Effector memory CD4-positive, alpha-beta T cell (primary cell): ENCODE data around the gene SYT13.

Experiments used
- DNase-seq, 3 donors: peaks; one replicate each; pipeline ENCODE4 v3.0.0-alpha.2; 2020
- H3K27ac ChIP-seq: 2 replicates; pipeline ENCODE4 v1.7.0; 2013; ENCODE audit warnings: mild to moderate bottlenecking, low read length, moderate library complexity; ENCODE audit not compliant: insufficient read depth, poor library complexity, severe bottlenecking
- H3K27me3 ChIP-seq: replicated peaks from 2 replicates; pipeline ENCODE4 v1.7.0; 2013; ENCODE audit warnings: mild to moderate bottlenecking, low read length; ENCODE audit not compliant: insufficient read depth, control insufficient read depth, poor library complexity, severe bottlenecking
- H3K36me3 ChIP-seq: 2 replicates; pipeline ENCODE4 v1.7.0; 2013; ENCODE audit warnings: mild to moderate bottlenecking, low read length, moderate library complexity; ENCODE audit not compliant: control insufficient read depth, insufficient read depth
- H3K4me1 ChIP-seq: 2 replicates; pipeline ENCODE4 v1.7.0; 2013; ENCODE audit warnings: low read length, mild to moderate bottlenecking; ENCODE audit not compliant: control insufficient read depth, insufficient read depth, poor library complexity, severe bottlenecking
- H3K4me3 ChIP-seq: 2 replicates; pipeline ENCODE4 v1.7.0; 2013; ENCODE audit warnings: low read length, low read depth, mild to moderate bottlenecking; ENCODE audit not compliant: insufficient read depth, poor library complexity, severe bottlenecking
- H3K9me3 ChIP-seq: 2 replicates; pipeline ENCODE4 v1.7.0; 2013; ENCODE audit warnings: mild to moderate bottlenecking, low read length, moderate library complexity; ENCODE audit not compliant: control insufficient read depth

The SYT13 gene

DNA sequence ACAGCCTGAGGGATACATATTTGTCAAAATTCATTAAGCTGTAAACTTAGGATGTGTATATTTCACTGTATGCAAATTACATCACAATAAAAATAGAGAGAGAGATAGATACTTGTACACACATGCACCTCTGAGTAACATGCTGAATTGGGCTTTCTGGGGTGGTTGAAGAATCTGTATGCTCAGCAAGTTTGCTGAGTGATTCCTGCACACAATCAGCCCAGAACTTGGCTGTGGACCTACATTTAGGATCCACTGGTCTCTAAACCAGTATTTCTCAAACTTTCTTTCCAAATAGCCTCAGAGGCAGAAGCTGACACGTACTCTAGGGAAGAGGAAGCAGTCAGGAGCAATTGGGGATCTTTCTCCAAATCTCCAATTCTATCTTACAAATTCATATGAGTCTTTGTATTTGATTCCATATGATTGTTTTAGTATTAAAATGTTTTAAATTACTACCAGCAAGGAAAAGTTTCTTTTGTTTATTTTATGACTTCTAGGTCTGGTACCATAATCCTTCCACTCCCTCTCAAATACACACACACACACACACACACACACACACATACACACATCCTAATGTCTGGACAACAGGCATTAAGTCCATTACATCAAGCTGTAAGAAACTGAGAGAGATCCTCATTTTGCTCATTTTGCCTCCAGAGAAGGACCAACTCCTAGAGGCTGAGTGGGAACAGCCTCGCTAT is 20.0 kb downstream of the SYT13 start:
- Histone ChIP-seq H3K36me3 (no peaks in the 10 kb centered on the region), H3K27ac (no peak overlapping the region), H3K4me1 (no peaks in the 10 kb centered on the region), H3K4me3 (no peak overlapping the region), H3K27me3 (peaks cover 15% of the 10 kb centered on the region), H3K9me3 (no peaks in the 10 kb centered on the region)
- DNase-seq, result no peak

DNA sequence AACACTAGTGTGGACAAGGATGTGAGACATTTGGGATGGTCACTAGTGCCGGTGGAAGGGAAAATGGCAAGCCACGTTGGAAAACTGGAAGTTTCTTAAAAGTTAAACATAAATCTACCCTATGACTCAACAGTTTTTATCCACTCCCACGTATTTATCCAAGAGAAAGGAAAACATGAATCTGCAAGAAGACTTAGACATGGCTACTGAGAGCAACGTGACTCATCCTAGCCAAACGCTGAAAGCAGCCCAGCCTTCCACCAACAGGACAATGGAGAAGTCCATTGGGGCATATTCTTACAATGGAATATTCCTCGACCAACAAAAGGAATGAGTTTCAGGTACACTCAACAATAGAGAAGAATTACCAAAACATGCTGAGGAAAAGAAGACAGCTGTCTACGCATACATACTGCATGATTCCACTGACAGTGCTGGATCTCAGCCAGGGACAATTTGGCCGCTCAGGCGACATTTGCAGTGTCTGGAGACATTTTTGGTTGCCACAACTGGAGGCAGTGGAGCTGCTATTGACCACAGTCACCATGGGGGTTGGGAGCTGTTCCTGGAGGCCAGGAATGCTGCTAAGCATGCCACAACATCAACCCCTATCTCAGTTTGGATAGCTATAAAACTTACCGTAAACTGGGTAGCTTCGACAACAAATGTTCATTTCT is 21.2 kb downstream of the SYT13 start:
- Histone ChIP-seq H3K27me3 (peaks cover 9% of the 10 kb centered on the region), H3K4me3 (no peak overlapping the region), H3K9me3 (no peaks in the 10 kb centered on the region), H3K27ac (no peak overlapping the region), H3K36me3 (no peaks in the 10 kb centered on the region), H3K4me1 (no peaks in the 10 kb centered on the region)
- no peak for DNase-seq

DNA sequence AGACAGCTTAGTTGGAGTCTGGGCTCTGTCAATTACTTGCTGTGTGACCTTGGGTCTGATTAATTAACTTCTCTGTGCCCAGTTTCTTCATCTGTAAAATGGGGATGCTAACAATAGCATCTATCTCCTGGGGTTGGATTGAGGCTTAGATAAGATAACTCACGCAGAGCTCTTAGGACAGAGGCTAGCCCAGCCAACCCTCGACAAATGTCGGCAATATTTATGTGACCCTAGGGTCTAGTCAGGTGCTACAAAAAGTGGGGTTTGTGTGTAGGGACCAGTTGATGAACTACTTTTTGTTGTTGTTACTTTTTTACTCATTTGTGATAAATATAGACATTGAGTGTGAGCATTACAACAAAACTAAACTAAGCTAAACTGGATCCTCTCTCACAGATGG is 22.4 kb downstream of the SYT13 start:
- H3K4me1 ChIP-seq, result no peaks in the 10 kb centered on the region
- no peak for DNase-seq
- H3K27me3 ChIP-seq, result peaks cover 2% of the 10 kb centered on the region
- H3K36me3 ChIP-seq, result no peaks in the 10 kb centered on the region
- H3K4me3 ChIP-seq, result no peak overlapping the region
- H3K9me3 ChIP-seq, result no peaks in the 10 kb centered on the region
- H3K27ac ChIP-seq, result no peak overlapping the region

DNA sequence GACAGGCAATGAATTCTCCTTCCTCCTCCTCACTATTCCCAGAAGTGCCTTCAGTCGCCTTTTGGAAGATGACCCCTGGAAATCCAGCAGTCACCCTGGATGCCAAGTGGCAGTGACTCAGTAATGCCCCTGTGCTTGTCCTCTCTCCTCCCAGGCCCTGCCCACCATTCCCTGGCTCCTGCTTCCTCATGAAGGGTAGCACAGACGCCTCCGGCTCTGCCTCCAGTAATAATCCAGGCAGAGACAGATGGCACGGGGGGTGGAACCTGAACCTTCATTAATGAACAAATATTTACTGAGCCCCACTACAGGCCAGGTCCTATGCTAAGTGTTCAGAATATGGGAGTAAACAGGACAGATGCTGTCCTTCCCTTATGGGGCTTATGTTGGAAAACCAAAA is 23.2 kb downstream of the SYT13 start:
- Histone ChIP-seq H3K9me3 (no peaks in the 10 kb centered on the region), H3K4me1 (no peaks in the 10 kb centered on the region), H3K36me3 (no peaks in the 10 kb centered on the region), H3K4me3 (no peak overlapping the region), H3K27ac (no peak overlapping the region), H3K27me3 (peaks cover 2% of the 10 kb centered on the region)
- no peak for DNase-seq

DNA sequence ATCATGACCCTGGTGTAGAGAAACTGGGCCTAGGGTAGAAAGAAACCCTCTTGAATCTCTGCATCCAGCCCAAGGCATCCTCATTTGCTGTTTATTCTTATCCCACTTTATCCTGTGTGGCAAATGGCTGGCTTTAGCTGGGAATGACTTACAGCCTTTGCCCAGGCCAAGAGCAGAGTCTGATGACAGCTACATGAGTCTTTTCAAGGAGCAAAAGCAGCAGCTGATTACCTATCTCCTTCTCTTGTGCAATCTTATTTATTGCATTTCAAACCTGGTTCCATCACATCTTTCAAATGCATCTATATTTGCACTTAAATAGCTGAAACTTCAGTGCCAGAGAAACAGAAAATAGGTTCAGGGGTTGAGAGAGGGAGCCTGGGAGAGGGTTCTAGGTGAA is 26.1 kb downstream of the SYT13 start:
- Histone ChIP-seq H3K4me3 (no peak overlapping the region), H3K27ac (no peak overlapping the region), H3K36me3 (no peaks in the 10 kb centered on the region), H3K9me3 (no peaks in the 10 kb centered on the region), H3K27me3 (peaks cover 2% of the 10 kb centered on the region), H3K4me1 (no peaks in the 10 kb centered on the region)
- no peak for DNase-seq

DNA sequence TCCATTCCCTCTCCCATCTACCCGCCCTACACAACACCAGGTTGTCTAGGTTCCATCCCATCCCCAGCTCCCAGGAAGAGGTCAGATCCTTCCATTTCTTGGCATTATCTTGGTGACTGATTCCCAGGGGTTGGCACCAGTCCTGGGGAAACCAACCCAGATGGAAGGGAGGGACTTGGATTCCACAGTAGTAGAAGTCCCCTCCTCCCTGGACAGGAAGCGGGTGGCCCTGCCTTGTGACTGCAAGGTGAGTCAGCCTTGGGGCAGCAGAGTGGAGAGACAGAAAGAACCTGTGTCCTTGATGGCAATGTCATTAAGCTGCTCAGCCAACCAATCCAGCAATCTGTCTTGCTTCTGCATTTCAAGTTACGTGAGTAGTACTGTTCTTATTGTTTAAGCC is 26.5 kb downstream of the SYT13 start:
- Histone ChIP-seq H3K36me3 (no peaks in the 10 kb centered on the region), H3K4me3 (no peak overlapping the region), H3K27ac (no peak overlapping the region), H3K27me3 (peaks cover 2% of the 10 kb centered on the region), H3K4me1 (no peaks in the 10 kb centered on the region), H3K9me3 (no peaks in the 10 kb centered on the region)
- DNase-seq, result no peak

DNA sequence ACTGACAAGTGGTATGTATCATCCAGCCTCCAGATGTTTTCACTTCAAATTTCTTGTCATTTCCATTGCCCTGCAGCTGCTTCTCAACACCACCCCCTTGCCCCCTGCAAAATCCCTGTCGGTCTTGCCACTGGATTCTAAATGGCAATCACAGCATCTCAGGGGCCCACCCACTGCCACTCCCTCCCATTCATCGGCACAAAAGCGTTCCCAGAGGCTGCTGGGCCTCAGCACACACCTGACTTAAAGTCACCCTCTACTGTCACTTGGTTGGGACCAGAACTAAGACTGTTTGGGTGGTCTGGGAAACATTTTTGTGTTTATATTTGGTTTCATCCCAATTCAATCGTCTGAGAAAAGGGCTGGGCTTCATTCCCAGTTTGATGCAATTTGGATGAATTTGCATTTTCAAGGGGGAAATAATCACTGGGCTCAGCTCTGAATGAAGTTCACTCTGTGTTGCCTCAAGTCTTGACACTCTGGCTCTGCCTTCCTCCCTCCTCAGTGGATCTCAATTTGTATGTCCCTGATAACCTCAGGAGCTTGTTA is 27.1 kb downstream of the SYT13 start:
- no peak for DNase-seq

DNA sequence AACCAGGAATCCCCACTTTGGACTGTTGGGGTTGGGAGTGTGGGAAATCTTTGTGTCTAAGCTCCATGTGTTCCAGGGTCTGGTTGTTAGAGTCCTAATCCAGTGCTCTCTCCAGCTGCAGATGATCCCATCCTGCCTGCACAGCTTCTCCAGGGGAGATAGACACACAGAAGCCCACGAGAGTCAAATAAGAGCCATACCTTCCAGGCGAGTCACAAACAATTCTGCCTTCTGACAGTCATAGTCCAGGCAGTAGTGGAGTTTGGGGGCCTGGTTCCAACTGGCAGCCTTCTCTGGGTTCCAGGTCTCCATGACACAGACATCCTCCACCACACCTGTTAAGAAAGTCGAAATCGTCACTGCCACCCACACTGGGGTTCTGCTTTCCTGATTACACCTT is 32.1 kb downstream of the SYT13 start:
- no peak for DNase-seq
- H3K27ac ChIP-seq, result no peak overlapping the region
- no peaks in the 10 kb centered on the region for H3K36me3 ChIP-seq
- H3K9me3 ChIP-seq, result no peaks in the 10 kb centered on the region
- H3K4me1 ChIP-seq, result no peaks in the 10 kb centered on the region
- H3K27me3 ChIP-seq, result no peaks in the 10 kb centered on the region
- no peak overlapping the region for H3K4me3 ChIP-seq

More for the DNA sequence above, 27.1 kb downstream of the SYT13 start:
- no peak overlapping the region for H3K27ac ChIP-seq
- no peaks in the 10 kb centered on the region for H3K36me3 ChIP-seq
- no peaks in the 10 kb centered on the region for H3K9me3 ChIP-seq
- peaks cover 2% of the 10 kb centered on the region for H3K27me3 ChIP-seq
- H3K4me3 ChIP-seq, result no peak overlapping the region
- H3K4me1 ChIP-seq, result no peaks in the 10 kb centered on the region

DNA sequence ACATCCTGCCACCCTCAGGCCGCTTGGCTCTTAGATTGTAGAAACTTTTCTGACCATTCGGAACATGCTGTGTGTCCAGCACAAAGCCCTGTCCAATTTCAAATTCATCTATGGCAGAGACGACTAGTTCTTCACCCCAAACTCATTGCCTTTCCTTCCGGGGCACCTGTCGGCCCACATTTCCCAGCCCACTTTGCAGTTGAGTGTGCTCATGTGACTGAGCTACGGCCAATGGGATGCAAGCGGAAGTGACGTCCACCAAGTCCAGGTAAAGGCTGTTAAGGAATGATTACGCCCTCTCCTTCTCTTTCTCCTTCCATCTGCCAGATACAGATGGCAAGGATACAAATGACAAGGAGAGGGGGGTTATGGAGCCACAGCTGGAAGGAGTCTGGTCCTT is 32.5 kb downstream of the SYT13 start:
- H3K27me3 ChIP-seq, result no peaks in the 10 kb centered on the region

DNA sequence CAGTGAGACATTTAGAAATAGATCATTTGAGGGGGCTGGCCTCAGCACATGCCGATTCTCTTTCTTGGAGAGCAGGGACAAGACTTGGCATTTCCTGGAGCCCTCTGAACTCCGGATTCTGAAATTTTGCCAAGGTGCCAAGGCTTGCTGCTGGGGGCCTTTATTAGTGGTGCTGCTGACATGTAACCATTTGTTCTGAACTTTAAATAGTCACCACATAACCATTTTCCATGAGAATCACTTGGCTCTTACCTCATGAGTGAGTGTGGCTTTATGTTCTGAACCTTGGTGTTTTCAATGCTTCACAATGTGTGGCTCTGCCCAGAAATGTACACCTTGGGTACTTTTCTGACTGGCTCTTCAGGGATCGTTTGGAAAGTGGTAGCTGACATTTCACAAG is 33.3 kb downstream of the SYT13 start:
- no peak for DNase-seq
- no peaks in the 10 kb centered on the region for H3K4me1 ChIP-seq
- no peaks in the 10 kb centered on the region for H3K27me3 ChIP-seq
- no peaks in the 10 kb centered on the region for H3K9me3 ChIP-seq
- no peak overlapping the region for H3K4me3 ChIP-seq
- no peak overlapping the region for H3K27ac ChIP-seq
- H3K36me3 ChIP-seq, result no peaks in the 10 kb centered on the region

More for the DNA sequence above, 32.5 kb downstream of the SYT13 start:
- Histone ChIP-seq H3K36me3 (no peaks in the 10 kb centered on the region), H3K4me3 (no peak overlapping the region), H3K9me3 (no peaks in the 10 kb centered on the region), H3K27ac (no peak overlapping the region), H3K4me1 (no peaks in the 10 kb centered on the region)
- no peak for DNase-seq
